H9 (cell line): ENCODE data around the gene FFAR3. TPM values are rescaled to one million over a fixed set of nuclear protein-coding genes. Genes with fewer than 3 reads are reported as not detected.

ENCODE experiments used
- DNase-seq: peaks from one replicate; pipeline ENCODE4 v3.0.0-alpha.2; 2017
- H2AFZ ChIP-seq: one replicate; pipeline ENCODE4 v1.6.1; 2013; ENCODE audit warnings: mild to moderate bottlenecking, low read length, control low read depth, moderate library complexity
- H2AK5ac ChIP-seq: 2 replicates; pipeline ENCODE4 v1.6.1; 2013; ENCODE audit warnings: low read length, control low read depth, mixed read lengths; ENCODE audit not compliant: insufficient read length
- H2BK120ac ChIP-seq: one replicate; pipeline ENCODE4 v1.6.1; 2013; ENCODE audit warnings: low read depth, mild to moderate bottlenecking, low read length, control low read depth, inconsistent platforms; ENCODE audit not compliant: poor library complexity, severe bottlenecking
- H2BK12ac ChIP-seq: 2 replicates; pipeline ENCODE4 v1.6.1; 2013; ENCODE audit warnings: low read length, control low read depth, mixed read lengths, low read depth; ENCODE audit not compliant: insufficient read length
- H2BK15ac ChIP-seq: 2 replicates; pipeline ENCODE4 v1.6.1; 2013; ENCODE audit warnings: low read depth, low read length, control low read depth
- H2BK20ac ChIP-seq: one replicate; pipeline ENCODE4 v1.6.1; 2013; ENCODE audit warnings: low read depth, mild to moderate bottlenecking, low read length, control low read depth, inconsistent platforms; ENCODE audit not compliant: poor library complexity, severe bottlenecking
- H2BK5ac ChIP-seq: 2 replicates; pipeline ENCODE4 v1.6.1; 2013; ENCODE audit warnings: low read length, control low read depth, mixed read lengths; ENCODE audit not compliant: insufficient read length
- H3K14ac ChIP-seq: 2 replicates; pipeline ENCODE4 v1.6.1; 2013; ENCODE audit warnings: low read length, control low read depth; ENCODE audit not compliant: insufficient read depth
- H3K18ac ChIP-seq: 2 replicates; pipeline ENCODE4 v1.6.1; 2013; ENCODE audit warnings: low read depth, mild to moderate bottlenecking, mixed read lengths, low read length, control low read depth; ENCODE audit not compliant: insufficient read length
- H3K23ac ChIP-seq: 2 replicates; pipeline ENCODE4 v1.6.1; 2013; ENCODE audit warnings: low read length, control low read depth, mixed read lengths, low read depth; ENCODE audit not compliant: insufficient read length
- H3K23me2 ChIP-seq: 2 replicates; pipeline ENCODE4 v1.6.1; 2013; ENCODE audit warnings: low read depth, mild to moderate bottlenecking, mixed read lengths, low read length, control low read depth; ENCODE audit not compliant: insufficient read length, poor library complexity, severe bottlenecking
- H3K27ac ChIP-seq: 2 replicates; pipeline ENCODE4 v1.5.1; 2013; ENCODE audit warnings: low read length, control low read depth, mixed read lengths, low read depth; ENCODE audit not compliant: insufficient read length
- H3K27me3 ChIP-seq: 2 replicates; pipeline ENCODE4 v1.6.1; 2013; ENCODE audit warnings: low read length, control low read depth, inconsistent platforms; ENCODE audit not compliant: insufficient read depth
- H3K4ac ChIP-seq: 2 replicates; pipeline ENCODE4 v1.6.1; 2013; ENCODE audit warnings: low read depth, mild to moderate bottlenecking, control low read depth, inconsistent platforms, low read length, moderate library complexity
- H3K4me1 ChIP-seq: 2 replicates; pipeline ENCODE4 v1.6.1; 2013; ENCODE audit warnings: low read length, control low read depth, inconsistent platforms; ENCODE audit not compliant: insufficient read depth
- H3K4me2 ChIP-seq: 2 replicates; pipeline ENCODE4 v1.6.1; 2013; ENCODE audit warnings: low read length, control low read depth, mixed read lengths; ENCODE audit not compliant: insufficient read length, insufficient read depth
- H3K56ac ChIP-seq: 2 replicates; pipeline ENCODE4 v1.6.1; 2013; ENCODE audit warnings: low read depth, mild to moderate bottlenecking, mixed read lengths, low read length, control low read depth; ENCODE audit not compliant: insufficient read length
- H3K79me1 ChIP-seq: 2 replicates; pipeline ENCODE4 v1.6.1; 2013; ENCODE audit warnings: low read depth, mild to moderate bottlenecking, moderate library complexity, low read length, control low read depth, inconsistent platforms; ENCODE audit not compliant: insufficient read depth, poor library complexity, severe bottlenecking
- H3K79me2 ChIP-seq: 2 replicates; pipeline ENCODE4 v1.6.1; 2013; ENCODE audit warnings: low read length, control low read depth, inconsistent platforms; ENCODE audit not compliant: insufficient read depth
- H3K9ac ChIP-seq: 2 replicates; pipeline ENCODE4 v1.6.1; 2013; ENCODE audit warnings: low read length, control low read depth, mixed read lengths; ENCODE audit not compliant: insufficient read length; ENCODE audit errors: extremely low read depth
- H3K9me3 ChIP-seq: one replicate; pipeline ENCODE4 v1.6.1; 2013; ENCODE audit warnings: low read depth, low read length, inconsistent platforms; ENCODE audit not compliant: control insufficient read depth
- H3T11ph ChIP-seq: one replicate; pipeline ENCODE4 v1.6.1; 2013; ENCODE audit warnings: mild to moderate bottlenecking, low read length, control low read depth, inconsistent platforms
- H4K20me1 ChIP-seq: one replicate; pipeline ENCODE4 v1.6.1; 2013; ENCODE audit not compliant: control insufficient read depth, insufficient read length, insufficient read depth
- H4K5ac ChIP-seq: 2 replicates; pipeline ENCODE4 v1.6.1; 2013; ENCODE audit warnings: low read depth, mild to moderate bottlenecking, mixed read lengths, low read length, control low read depth; ENCODE audit not compliant: insufficient read length
- H4K8ac ChIP-seq: replicated peaks from 2 replicates; pipeline ENCODE4 v1.6.1; 2013; ENCODE audit warnings: low read length, control low read depth, mixed read lengths, low read depth; ENCODE audit not compliant: insufficient read length
- H4K91ac ChIP-seq: 2 replicates; pipeline ENCODE4 v1.6.1; 2013; ENCODE audit warnings: low read depth, mild to moderate bottlenecking, moderate library complexity, mixed read lengths, low read length, control low read depth; ENCODE audit not compliant: insufficient read length
- H3K27ac Mint-ChIP-seq, 3 experiments: 2 replicates in 2 of 3; 3 replicates in 1 of 3; pipeline ENCODE4 v1.8.0; 2020 to 2021; ENCODE audit warnings: mixed read lengths in 3 of 3, mild to moderate bottlenecking in 1 of 3, moderate library complexity in 1 of 3
- H3K27me3 Mint-ChIP-seq: 2 replicates; pipeline ENCODE4 v1.8.0; 2021; ENCODE audit warnings: low read depth, mild to moderate bottlenecking, moderate library complexity, mixed read lengths
- H3K36me3 Mint-ChIP-seq, 3 experiments: 2 replicates in 2 of 3; 3 replicates in 1 of 3; pipeline ENCODE4 v1.8.0; 2020 to 2021; ENCODE audit warnings: low read depth in 3 of 3, mixed read lengths in 3 of 3; ENCODE audit not compliant: insufficient read depth in 1 of 3
- H3K4me1 Mint-ChIP-seq, 2 experiments: 2 replicates each; pipeline ENCODE4 v1.8.0; 2020; ENCODE audit warnings: mixed read lengths in 2 of 2
- H3K4me3 Mint-ChIP-seq, 2 experiments: 2 replicates in 1 of 2; 3 replicates in 1 of 2; pipeline ENCODE4 v1.8.0; 2020 to 2021; ENCODE audit warnings: mild to moderate bottlenecking in 2 of 2, mixed read lengths in 2 of 2, moderate library complexity in 1 of 2
- H3K9me3 Mint-ChIP-seq, 2 experiments: 2 replicates in 1 of 2; 3 replicates in 1 of 2; pipeline ENCODE4 v1.8.0; 2020; ENCODE audit warnings: mild to moderate bottlenecking in 2 of 2, mixed read lengths in 2 of 2, moderate library complexity in 1 of 2
- CTCF ChIP-seq: fragments of 200-600 bp; sonication (generic); conservative IDR thresholded peaks from 3 replicates; pipeline ENCODE4 v1.8.0; 2021; ENCODE audit warnings: antibody characterized with exemption, mild to moderate bottlenecking
- WGBS: extraction: QIAGEN DNeasy Blood & Tissue Kit; methylation state at CpG from one replicate; pipeline ENCODE4 v1.1.7; 2013; ENCODE audit warnings: missing lambda C conversion rate, low lambda C conversion rate, mixed read lengths; ENCODE audit not compliant: insufficient read length; ENCODE audit errors: extremely low coverage; 5-methylcytosine and 5-hydroxymethylcytosine counted together
- total RNA-seq: library from RNA; stranded (reverse); gene quantifications from 2 replicates; pipeline ENCODE4 v1.2.1, GENCODE V29; 2021

Gene FFAR3
- total RNA-seq, 1 experiment from 2014 or later = not detected

- H2AK5ac ChIP-seq = no peak overlapping the region
- H2BK20ac ChIP-seq = no peak overlapping the region
- WGBS = no CpG with 5 or more reads among the region's 12 CpGs
- H3T11ph ChIP-seq = no peak overlapping the region
- Mint-ChIP-seq H3K36me3 (no peaks in the 10 kb centered on the region), H3K9me3 (no peaks in the 10 kb centered on the region), H3K27ac (no peak overlapping the region), H3K4me1 (peaks cover 10 to 12% of the 10 kb centered on the region in 2 experiments), H3K4me3 (no peak overlapping the region), H3K27me3 (peaks cover 5% of the 10 kb centered on the region)
- no peak overlapping the region for H3K4me2 ChIP-seq
- no peak overlapping the region for H3K4ac ChIP-seq
- no peaks in the 10 kb centered on the region for H3K27me3 ChIP-seq
- H3K4me1 ChIP-seq = peaks cover 9% of the 10 kb centered on the region; the same call in 1 of the 2 replicates
- no peak overlapping the region for H2BK5ac ChIP-seq
- no peak overlapping the region for H4K91ac ChIP-seq
- H3K56ac ChIP-seq = no peak overlapping the region
- no peaks in the 10 kb centered on the region for H4K20me1 ChIP-seq
- no peak overlapping the region for H3K18ac ChIP-seq
- H2BK120ac ChIP-seq = no peak overlapping the region
- no peak overlapping the region for H3K14ac ChIP-seq
- H2BK15ac ChIP-seq = no peak overlapping the region
- no peak overlapping the region for H2BK12ac ChIP-seq
- no peak overlapping the region for H4K8ac ChIP-seq
- H3K9ac ChIP-seq = no peak overlapping the region
- no peak overlapping the region for H2AFZ ChIP-seq
- no peak for TF ChIP-seq CTCF
- DNase-seq = no peak
- no peaks in the 10 kb centered on the region for H3K79me1 ChIP-seq
- H3K23ac ChIP-seq = no peak overlapping the region
- H4K5ac ChIP-seq = no peak overlapping the region
- no peak overlapping the region for H3K27ac ChIP-seq
- H3K23me2 ChIP-seq = no peaks in the 10 kb centered on the region
- H3K9me3 ChIP-seq = no peaks in the 10 kb centered on the region
- no peaks in the 10 kb centered on the region for H3K79me2 ChIP-seq
These were observed 25.4 kb upstream of the FFAR3 start for GRCh38 chr19:35332817-35333216.
